Stimulated activated CD8-positive, alpha-beta memory T cell treated with anti-CD3 and anti-CD28 coated beads, Interleukin-12 subunit alpha, Interleukin-12 subunit beta, amount 100 ng/mL, for 24 hours (primary cell): ENCODE data around the gene CNOT9.
"Not testable (repeated sequence)": the region's sequence is repeated elsewhere in the genome, so short reads cannot be mapped to it uniquely, and the experiment has no call there.

Experiments
- DNase-seq: peaks from one replicate; pipeline ENCODE4 v3.0.0-alpha.2; 2020; ENCODE audit errors: extremely low read depth

The CNOT9 gene

GRCh38 chr2:218568190-218569037, at the start of gene CNOT9, which contains the start of gene USP37:
Gene CNOT9, plus strand, starts transcription at chr2:218568839. Its CDS starts 116 bp downstream, at chr2:218568955.
Gene USP37, minus strand, starts transcription at chr2:218568351. Its CDS starts 9,698 bp downstream, at chr2:218558653.
- peak; percentile 100 for DNase-seq

GRCh38 chr2:218518876-218519275, 49.8 kb upstream of the CNOT9 start:
- DNase-seq, result no peak

- no peak for DNase-seq
These were observed 45.0 kb upstream of the CNOT9 start for GRCh38 chr2:218523651-218524050.

- not testable (repeated sequence) for DNase-seq
These were observed 40.2 kb upstream of the CNOT9 start for GRCh38 chr2:218528409-218528808.

- DNase-seq, result no peak
These were observed 38.6 kb upstream of the CNOT9 start for GRCh38 chr2:218529990-218530389.

GRCh38 chr2:218536804-218537494, 31.7 kb upstream of the CNOT9 start:
- DNase-seq, result no peak

- no peak for DNase-seq
These were observed 28.6 kb upstream of the CNOT9 start for GRCh38 chr2:218540015-218540414.

GRCh38 chr2:218546012-218546411, 22.6 kb upstream of the CNOT9 start:
- no peak for DNase-seq

GRCh38 chr2:218547511-218547910, 21.1 kb upstream of the CNOT9 start:
- no peak for DNase-seq

GRCh38 chr2:218547978-218548377, 20.7 kb upstream of the CNOT9 start:
- no peak for DNase-seq

- not testable (repeated sequence) for DNase-seq
These were observed 14.4 kb upstream of the CNOT9 start for GRCh38 chr2:218554225-218554624.

- no peak for DNase-seq
These were observed 13.1 kb upstream of the CNOT9 start for GRCh38 chr2:218555527-218555926.

- DNase-seq, result no peak
These were observed 10.7 kb upstream of the CNOT9 start for GRCh38 chr2:218557941-218558340.

GRCh38 chr2:218558986-218559385, 9.7 kb upstream of the CNOT9 start:
- DNase-seq, result no peak

- no peak for DNase-seq
These were observed 4.6 kb upstream of the CNOT9 start for GRCh38 chr2:218564056-218564455.

GRCh38 chr2:218566296-218566695, 2.3 kb upstream of the CNOT9 start:
- no peak for DNase-seq

- DNase-seq, result peak; percentile 35
These were observed 846 bp upstream of the CNOT9 start for GRCh38 chr2:218567797-218568189.

GRCh38 chr2:218569038-218569431, 396 bp downstream of the CNOT9 start:
- no peak for DNase-seq

- DNase-seq, result no peak
These were observed 1.2 kb downstream of the CNOT9 start for GRCh38 chr2:218569661-218570500.

- no peak for DNase-seq
These were observed 2.2 kb downstream of the CNOT9 start for GRCh38 chr2:218570850-218571249.

GRCh38 chr2:218576854-218577253, 8.2 kb downstream of the CNOT9 start:
- DNase-seq, result no peak
